ENCODE data around the gene INAFM2.

INAFM2 gene

DNA sequence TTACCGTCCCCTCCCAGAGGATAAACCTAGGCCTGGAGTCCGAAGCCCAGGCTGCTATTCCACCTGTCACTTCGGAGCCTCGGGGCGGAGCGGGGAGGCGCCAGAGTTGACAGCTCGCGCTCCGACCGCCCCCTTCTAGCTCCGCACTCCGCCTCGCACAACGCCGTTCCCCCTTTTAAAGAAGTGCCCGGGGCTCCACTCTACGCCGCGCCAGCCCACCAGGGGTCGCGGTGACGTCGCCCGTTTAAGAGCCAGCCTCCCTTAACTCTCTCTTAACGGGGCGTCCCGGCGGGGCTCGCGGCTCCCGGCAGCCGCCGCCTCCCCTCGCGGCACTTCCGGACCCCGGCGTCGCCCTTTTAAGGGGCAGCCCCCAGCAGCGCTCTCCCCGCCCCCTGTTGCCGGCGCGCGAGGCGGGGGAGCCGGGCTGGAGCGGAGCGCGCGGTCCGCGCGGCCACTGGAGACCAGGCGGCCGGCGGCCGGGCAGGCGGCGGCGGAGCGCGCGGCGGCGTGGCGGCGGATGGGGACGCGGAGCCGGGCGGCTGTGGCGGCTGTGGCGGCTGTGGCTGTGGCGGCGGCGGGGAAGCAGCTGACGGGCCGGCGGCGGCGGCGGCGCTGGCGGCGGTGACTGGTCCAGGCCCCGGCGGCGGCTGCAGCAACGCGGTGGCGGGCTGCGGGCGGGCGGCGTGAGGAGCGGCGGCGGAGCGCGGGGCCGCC, at the start of gene INAFM2:
Gene INAFM2 (plus strand): TSS at position 454 of the 714 bp plus-strand sequence. CDS start 364 bp downstream, outside the sequence.
- Mint-ChIP-seq H3K9me3 (no peaks in the 10 kb centered on the region), H3K4me1 (ENCODE audit: low read depth) (peaks cover 28% of the 10 kb centered on the region), H3K36me3 (ENCODE audit: low read depth) (peaks cover 11% of the 10 kb centered on the region), H3K27me3 (no peaks in the 10 kb centered on the region), H3K4me3 (peak within 1 kb of the TSS; percentile 77), H3K27ac (no peak within 1 kb of the TSS)
- DNase-seq: peak; percentile 93

DNA sequence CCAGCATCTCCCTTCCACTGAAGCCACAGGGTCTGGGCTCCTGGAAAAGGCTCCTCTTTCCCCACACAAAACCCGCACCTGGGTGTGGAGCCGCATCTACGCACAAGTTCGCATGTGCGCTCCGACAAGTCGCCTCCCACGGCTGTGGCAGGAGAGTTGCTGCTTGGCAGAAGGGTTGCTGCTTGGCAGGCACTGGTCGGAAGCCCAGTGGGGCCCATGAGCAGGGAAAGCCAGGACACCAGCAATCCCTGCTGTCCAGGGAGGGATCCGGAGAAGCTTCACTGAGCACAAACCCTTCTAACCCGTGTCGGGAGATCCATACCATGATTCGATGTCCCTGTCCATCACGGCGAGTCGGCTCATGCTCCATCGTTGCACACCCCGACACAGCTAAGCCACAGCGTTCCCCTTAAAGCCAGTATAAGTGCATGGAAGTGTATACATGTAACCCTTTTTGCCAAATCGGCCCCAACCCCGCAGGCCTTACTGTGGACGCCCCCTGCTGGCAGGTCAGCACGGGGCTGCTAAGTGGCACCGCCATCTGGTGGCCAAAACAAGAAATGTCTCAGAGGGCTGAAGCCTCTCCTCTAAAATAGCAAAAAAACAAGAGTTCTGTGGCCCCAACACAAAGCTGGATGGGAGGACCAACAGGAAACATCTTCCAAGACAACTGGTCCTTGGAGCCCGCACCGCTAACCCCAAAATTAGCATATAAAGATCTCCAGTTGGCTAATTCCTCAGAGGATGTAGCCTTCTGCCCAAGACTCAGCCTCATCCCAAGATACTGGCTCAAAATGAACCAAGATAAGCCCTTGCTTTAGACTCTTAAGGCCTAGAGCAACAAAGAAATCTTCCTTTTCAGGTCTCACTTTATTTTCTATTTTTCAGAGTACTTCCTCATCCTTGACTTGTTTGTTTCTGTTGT, 48.9 kb upstream of the INAFM2 start:
- no peaks in the 10 kb centered on the region for H3K9me3 Mint-ChIP-seq
- H3K4me3 Mint-ChIP-seq: no peak overlapping the region
- H3K27me3 Mint-ChIP-seq: peaks cover 34% of the 10 kb centered on the region
- DNase-seq: peak; percentile 93
- peak overlapping the region; percentile 6 for H3K27ac Mint-ChIP-seq
- peaks cover 6% of the 10 kb centered on the region for H3K4me1 Mint-ChIP-seq (ENCODE audit: low read depth)
- H3K36me3 Mint-ChIP-seq (ENCODE audit: low read depth): no peaks in the 10 kb centered on the region

- H3K4me3 Mint-ChIP-seq: no peak overlapping the region
- peaks cover 40% of the 10 kb centered on the region for H3K27me3 Mint-ChIP-seq
- peaks cover 6% of the 10 kb centered on the region for H3K4me1 Mint-ChIP-seq (ENCODE audit: low read depth)
- no peak for DNase-seq
- H3K9me3 Mint-ChIP-seq: no peaks in the 10 kb centered on the region
- no peaks in the 10 kb centered on the region for H3K36me3 Mint-ChIP-seq (ENCODE audit: low read depth)
- H3K27ac Mint-ChIP-seq: no peak overlapping the region
Measured at GRCh38 chr15:40275523-40275922, 48.0 kb upstream of the INAFM2 start.

DNA sequence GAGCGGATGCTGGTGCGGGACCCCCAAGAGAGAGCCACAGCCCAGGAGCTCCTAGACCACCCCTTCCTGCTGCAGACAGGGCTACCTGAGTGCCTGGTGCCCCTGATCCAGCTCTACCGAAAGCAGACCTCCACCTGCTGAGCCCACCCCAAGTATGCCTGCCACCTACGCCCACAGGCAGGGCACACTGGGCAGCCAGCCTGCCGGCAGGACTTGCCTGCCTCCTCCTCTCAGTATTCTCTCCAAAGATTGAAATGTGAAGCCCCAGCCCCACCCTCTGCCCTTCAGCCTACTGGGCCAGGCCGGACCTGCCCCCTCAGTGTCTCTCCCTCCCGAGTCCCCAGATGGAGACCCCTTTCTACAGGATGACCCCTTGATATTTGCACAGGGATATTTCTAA, 47.5 kb upstream of the INAFM2 start:
- Mint-ChIP-seq H3K4me1 (ENCODE audit: low read depth) (peaks cover 6% of the 10 kb centered on the region), H3K9me3 (no peaks in the 10 kb centered on the region), H3K4me3 (no peak overlapping the region), H3K27ac (no peak overlapping the region), H3K27me3 (peaks cover 44% of the 10 kb centered on the region), H3K36me3 (ENCODE audit: low read depth) (no peaks in the 10 kb centered on the region)
- no peak for DNase-seq

GRCh38 chr15:40276927-40277326, 46.6 kb upstream of the INAFM2 start:
- Mint-ChIP-seq H3K27me3 (peaks cover 48% of the 10 kb centered on the region), H3K4me1 (ENCODE audit: low read depth) (peaks cover 6% of the 10 kb centered on the region), H3K4me3 (no peak overlapping the region), H3K27ac (no peak overlapping the region), H3K36me3 (ENCODE audit: low read depth) (no peaks in the 10 kb centered on the region), H3K9me3 (no peaks in the 10 kb centered on the region)
- DNase-seq: no peak

- H3K4me3 Mint-ChIP-seq: no peak overlapping the region
- H3K4me1 Mint-ChIP-seq (ENCODE audit: low read depth): peaks cover 6% of the 10 kb centered on the region
- peaks cover 48% of the 10 kb centered on the region for H3K27me3 Mint-ChIP-seq
- no peaks in the 10 kb centered on the region for H3K9me3 Mint-ChIP-seq
- no peak overlapping the region for H3K27ac Mint-ChIP-seq
- no peak for DNase-seq
- H3K36me3 Mint-ChIP-seq (ENCODE audit: low read depth): no peaks in the 10 kb centered on the region
Measured at GRCh38 chr15:40277471-40277870, 46.0 kb upstream of the INAFM2 start.

- H3K36me3 Mint-ChIP-seq (ENCODE audit: low read depth): no peaks in the 10 kb centered on the region
- H3K4me3 Mint-ChIP-seq: no peak overlapping the region
- H3K27ac Mint-ChIP-seq: no peak overlapping the region
- H3K4me1 Mint-ChIP-seq (ENCODE audit: low read depth): peaks cover 6% of the 10 kb centered on the region
- H3K27me3 Mint-ChIP-seq: peaks cover 52% of the 10 kb centered on the region
- no peak for DNase-seq
- no peaks in the 10 kb centered on the region for H3K9me3 Mint-ChIP-seq
Measured at GRCh38 chr15:40278026-40278425, 45.5 kb upstream of the INAFM2 start.

- Mint-ChIP-seq H3K9me3 (no peaks in the 10 kb centered on the region), H3K4me1 (ENCODE audit: low read depth) (peaks cover 5% of the 10 kb centered on the region), H3K27ac (no peak overlapping the region), H3K27me3 (peaks cover 61% of the 10 kb centered on the region), H3K4me3 (no peak overlapping the region), H3K36me3 (ENCODE audit: low read depth) (no peaks in the 10 kb centered on the region)
- peak; percentile 84 for DNase-seq
Measured at GRCh38 chr15:40279437-40280141, 43.9 kb upstream of the INAFM2 start.

DNA sequence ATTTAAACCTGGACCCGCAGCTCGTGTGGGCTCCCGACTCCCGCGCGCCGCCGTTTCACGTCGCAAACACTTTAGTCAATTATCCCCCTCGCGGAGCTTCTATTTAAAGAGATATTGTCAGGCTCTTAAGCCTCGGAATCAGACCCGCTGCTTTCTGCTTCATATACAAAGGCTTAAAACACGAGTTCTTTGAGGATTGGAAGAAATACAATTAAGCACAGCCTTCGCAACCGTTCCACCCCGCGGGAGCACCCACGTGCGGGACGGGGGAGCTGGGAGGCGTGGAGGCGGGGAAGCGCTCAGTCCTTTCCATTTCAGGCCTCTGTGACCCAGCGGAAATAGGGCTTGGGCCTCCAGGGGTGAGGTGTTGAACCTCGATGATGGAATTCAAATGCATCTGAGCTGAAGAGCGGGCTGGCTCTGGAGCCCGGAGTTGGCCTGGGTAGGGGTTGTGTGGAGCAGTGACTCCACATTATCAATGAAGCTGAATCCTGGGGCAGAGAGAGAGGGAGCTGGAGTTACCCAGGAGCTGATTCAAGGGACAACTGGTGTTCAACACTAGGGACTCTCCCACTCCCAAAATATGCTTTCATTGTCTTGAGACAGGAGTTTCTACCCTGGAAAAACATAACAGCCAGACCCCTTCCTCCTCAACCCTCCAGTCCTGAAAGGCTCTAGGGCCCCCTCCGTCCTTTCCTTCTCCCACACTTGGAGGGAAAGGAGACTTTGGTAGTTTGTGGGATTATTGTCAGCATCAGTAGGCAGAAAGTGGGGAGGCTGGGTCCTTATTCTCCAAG, 43.0 kb upstream of the INAFM2 start:
- H3K27ac Mint-ChIP-seq: no peak overlapping the region
- no peak overlapping the region for H3K4me3 Mint-ChIP-seq
- H3K27me3 Mint-ChIP-seq: peaks cover 61% of the 10 kb centered on the region
- H3K4me1 Mint-ChIP-seq (ENCODE audit: low read depth): peaks cover 4% of the 10 kb centered on the region
- no peak for DNase-seq
- H3K36me3 Mint-ChIP-seq (ENCODE audit: low read depth): no peaks in the 10 kb centered on the region
- no peaks in the 10 kb centered on the region for H3K9me3 Mint-ChIP-seq

DNA sequence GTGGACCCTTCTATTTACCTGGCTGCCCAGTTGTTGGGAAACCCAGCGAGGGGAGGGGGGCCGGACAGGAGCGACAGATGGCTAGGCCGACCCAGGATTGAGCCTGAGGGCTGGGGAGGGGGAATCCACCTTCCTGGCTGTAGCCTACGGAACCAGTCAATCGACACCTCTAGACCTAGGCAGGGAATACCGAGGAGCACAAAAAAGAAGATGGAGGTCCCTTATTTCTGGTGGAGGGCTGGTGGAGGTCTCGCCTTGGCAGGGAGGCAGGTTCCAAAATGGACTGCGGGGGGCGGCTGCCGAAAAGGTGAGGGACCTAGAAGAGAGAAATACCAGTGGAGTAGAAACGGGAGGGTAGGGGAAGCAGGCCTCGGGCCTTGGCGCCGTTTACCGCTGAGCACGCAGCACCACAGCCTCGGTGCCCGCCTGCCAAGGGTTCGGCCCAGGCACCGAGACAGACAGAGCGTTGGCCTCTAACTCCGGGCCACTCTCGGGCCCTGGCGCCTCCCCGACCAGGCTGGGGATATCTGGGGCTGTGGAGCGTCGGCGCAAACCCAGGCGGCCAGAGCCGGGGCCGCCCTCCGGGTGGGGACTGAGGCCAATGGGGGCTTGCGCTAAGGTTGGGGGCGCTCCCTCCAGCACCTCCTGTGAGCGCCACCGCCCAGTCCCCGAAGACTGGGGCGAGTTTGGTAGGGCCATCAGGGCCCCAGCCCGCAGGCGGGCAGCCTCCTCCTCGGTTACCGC, 42.3 kb upstream of the INAFM2 start:
- no peaks in the 10 kb centered on the region for H3K36me3 Mint-ChIP-seq (ENCODE audit: low read depth)
- H3K4me3 Mint-ChIP-seq: peak overlapping the region; percentile 35
- H3K9me3 Mint-ChIP-seq: no peaks in the 10 kb centered on the region
- no peak for DNase-seq
- no peak overlapping the region for H3K27ac Mint-ChIP-seq
- H3K4me1 Mint-ChIP-seq (ENCODE audit: low read depth): peaks cover 6% of the 10 kb centered on the region
- H3K27me3 Mint-ChIP-seq: peaks cover 57% of the 10 kb centered on the region

DNA sequence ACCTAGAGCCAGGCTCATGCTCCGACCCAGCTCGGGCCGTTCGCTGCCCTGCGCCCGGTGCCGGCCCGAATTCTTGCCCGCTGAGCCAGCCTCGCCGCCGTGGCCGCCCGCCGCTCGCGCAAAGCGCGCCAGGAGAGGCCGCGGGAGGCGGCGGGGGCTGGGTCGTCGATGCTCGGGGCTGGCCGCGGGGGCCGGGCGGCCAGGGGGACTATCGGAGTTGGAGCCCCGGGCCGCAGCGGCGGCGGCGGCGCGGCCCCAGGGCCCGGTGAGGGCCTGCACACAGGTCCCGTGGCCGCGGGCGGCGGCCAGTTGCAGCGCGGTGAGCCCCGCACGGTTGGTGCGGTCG, 41.7 kb upstream of the INAFM2 start:
- Mint-ChIP-seq H3K36me3 (ENCODE audit: low read depth) (no peaks in the 10 kb centered on the region), H3K27me3 (peaks cover 53% of the 10 kb centered on the region), H3K4me1 (ENCODE audit: low read depth) (peaks cover 6% of the 10 kb centered on the region)

DNA sequence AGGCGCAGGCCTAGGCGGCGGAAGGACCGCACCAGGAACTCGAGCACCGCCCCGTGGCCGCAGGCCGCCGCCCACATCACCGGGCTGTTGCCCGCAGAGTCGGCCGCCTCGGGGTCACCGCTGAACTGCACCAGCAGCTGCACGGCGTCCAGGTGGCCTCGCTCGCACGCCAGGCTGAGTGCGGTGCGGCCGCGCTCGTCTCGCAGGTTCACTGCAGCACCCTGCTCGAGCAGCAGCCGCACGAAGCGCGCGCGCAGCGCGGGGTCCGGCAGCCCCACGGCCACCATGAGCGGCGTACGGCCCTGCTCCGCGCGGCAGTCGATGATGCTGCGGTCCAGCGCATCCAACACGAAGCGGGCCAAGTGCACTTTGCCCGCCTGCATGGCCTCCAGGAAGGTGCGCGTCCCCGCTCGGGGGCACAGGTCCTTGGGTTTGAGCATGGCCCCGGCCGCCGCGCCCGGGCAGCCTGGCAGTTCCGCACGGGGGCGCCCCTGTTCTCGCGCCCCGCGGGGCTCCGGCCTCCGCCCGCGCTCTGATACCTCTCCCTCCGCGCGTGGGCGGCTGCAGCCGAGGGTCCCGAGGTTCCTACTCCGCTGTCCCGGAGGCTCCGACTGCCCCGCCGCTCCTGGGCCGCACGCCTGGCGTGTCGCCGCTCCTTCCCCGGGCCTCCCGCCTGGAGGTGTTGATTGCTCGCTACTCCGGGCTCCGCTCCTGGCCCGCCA, 41.2 kb upstream of the INAFM2 start:
- H3K9me3 Mint-ChIP-seq: no peaks in the 10 kb centered on the region
- peak; percentile 74 for DNase-seq
- H3K27ac Mint-ChIP-seq: no peak overlapping the region
- H3K4me1 Mint-ChIP-seq (ENCODE audit: low read depth): peaks cover 6% of the 10 kb centered on the region
- peaks cover 49% of the 10 kb centered on the region for H3K27me3 Mint-ChIP-seq
- H3K36me3 Mint-ChIP-seq (ENCODE audit: low read depth): peaks cover under 1% of the 10 kb centered on the region
- H3K4me3 Mint-ChIP-seq: peak overlapping the region; percentile 64

More for the DNA sequence above, 41.7 kb upstream of the INAFM2 start:
- H3K27ac Mint-ChIP-seq: no peak overlapping the region
- no peak overlapping the region for H3K4me3 Mint-ChIP-seq
- DNase-seq: no peak
- H3K9me3 Mint-ChIP-seq: no peaks in the 10 kb centered on the region
